GM12873 (cell line): ENCODE measurements around the gene SCN3B.

Experiments used
- CTCF ChIP-seq: IDR thresholded peaks from 2 replicates; pipeline ENCODE4 v1.5.1; 2012; ENCODE audit warnings: low read depth, mild to moderate bottlenecking, moderate library complexity, low read length, control low read depth; ENCODE audit not compliant: insufficient read depth; ENCODE audit errors: missing control alignments

The SCN3B gene

GRCh38 chr11:123653827-123654565 lies 428 bp downstream of the SCN3B start:
- no peak for TF ChIP-seq CTCF

- no peak for TF ChIP-seq CTCF
Measured at GRCh38 chr11:123653483-123653826, 969 bp downstream of the SCN3B start.

GRCh38 chr11:123652599-123652998 lies 1.8 kb downstream of the SCN3B start:
- no peak for TF ChIP-seq CTCF

- TF ChIP-seq CTCF: no peak
Measured at GRCh38 chr11:123650901-123651300, 3.5 kb downstream of the SCN3B start.

GRCh38 chr11:123645286-123645975 lies 9.0 kb downstream of the SCN3B start:
- TF ChIP-seq CTCF: no peak

GRCh38 chr11:123642435-123642834 lies 12.0 kb downstream of the SCN3B start:
- TF ChIP-seq CTCF: no peak

GRCh38 chr11:123641495-123641840 lies 13.0 kb downstream of the SCN3B start:
- TF ChIP-seq CTCF: no peak
